ENCODE data around the gene KDM2B. TPM values are rescaled to one million over a fixed set of nuclear protein-coding genes. Genes with fewer than 3 reads are reported as not detected.
"Not testable (repeated sequence)": the region's sequence is repeated elsewhere in the genome, so short reads cannot be mapped to it uniquely, and the experiment has no call there.

Gene KDM2B
- total RNA-seq, 1 donor from 2014 or later = 23.8 TPM

DNA sequence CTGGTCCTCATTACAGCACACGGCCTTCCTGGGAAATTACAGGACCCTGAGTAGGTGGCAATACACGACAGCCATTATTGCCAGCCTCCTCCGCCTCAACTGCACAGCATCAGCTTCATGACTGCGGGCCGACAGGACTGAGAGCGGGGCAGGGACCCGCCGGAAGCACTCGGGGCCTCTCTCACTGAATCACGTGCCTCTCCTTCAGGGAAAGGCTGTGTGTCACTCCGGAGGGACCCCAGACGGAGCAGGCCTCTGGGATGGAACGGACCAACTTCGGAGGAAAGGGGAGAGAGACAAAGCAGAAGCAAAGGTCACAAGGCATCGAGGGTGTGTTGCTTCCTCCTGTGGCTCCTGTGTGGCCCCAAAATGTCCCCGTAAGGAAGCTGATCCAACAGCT lies 90.9 kb downstream of the KDM2B start:
- no peak for DNase-seq (ENCODE audit: low read depth)
- TF ChIP-seq CTCF (conservative IDR thresholded peaks at IDR 0.05; ENCODE audit: low read depth, low read length) = no peak
- H3K4me3 ChIP-seq (ENCODE audit: low read depth, low read length) = no peak overlapping the region

DNA sequence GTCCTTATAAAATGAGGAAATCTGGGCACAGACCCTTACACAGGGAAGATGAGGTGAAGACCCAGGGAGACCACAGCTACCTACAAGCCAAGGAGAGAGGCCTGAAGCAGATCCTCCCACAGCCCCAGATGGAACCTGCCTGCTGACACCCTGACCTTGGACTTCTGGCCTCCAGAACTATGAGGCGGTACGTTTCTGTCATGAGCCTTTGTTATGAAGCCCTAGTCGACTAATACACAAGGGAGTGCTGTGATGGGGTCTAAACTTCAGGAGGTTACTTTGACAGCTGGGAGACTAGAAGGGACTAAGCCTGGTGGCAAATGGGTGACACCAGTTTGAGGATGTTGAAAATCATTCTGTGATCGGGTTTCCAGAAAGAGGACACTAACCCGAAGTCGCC lies 95.9 kb downstream of the KDM2B start:
- TF ChIP-seq CTCF (conservative IDR thresholded peaks at IDR 0.05; ENCODE audit: low read depth, low read length) = no peak
- no peak for DNase-seq (ENCODE audit: low read depth)
- no peak overlapping the region for H3K4me3 ChIP-seq (ENCODE audit: low read depth, low read length)

GRCh38 chr12:121484564-121484963 lies 96.3 kb downstream of the KDM2B start:
- not testable (repeated sequence) for H3K4me3 ChIP-seq (ENCODE audit: low read depth, low read length); DNase-seq (ENCODE audit: low read depth)

GRCh38 chr12:121483949-121484348 lies 96.9 kb downstream of the KDM2B start:
- TF ChIP-seq CTCF (conservative IDR thresholded peaks at IDR 0.05; ENCODE audit: low read depth, low read length) = no peak
- DNase-seq (ENCODE audit: low read depth) = no peak
- no peak overlapping the region for H3K4me3 ChIP-seq (ENCODE audit: low read depth, low read length)

GRCh38 chr12:121476477-121476876 lies 104.3 kb downstream of the KDM2B start:
- no peak for DNase-seq (ENCODE audit: low read depth)
- no peak for TF ChIP-seq CTCF (conservative IDR thresholded peaks at IDR 0.05; ENCODE audit: low read depth, low read length)

GRCh38 chr12:121475279-121475678 lies 105.5 kb downstream of the KDM2B start:
- no peak for DNase-seq (ENCODE audit: low read depth)
- H3K4me3 ChIP-seq (ENCODE audit: low read depth, low read length) = no peak overlapping the region
- TF ChIP-seq CTCF (conservative IDR thresholded peaks at IDR 0.05; ENCODE audit: low read depth, low read length) = no peak

More at GRCh38 chr12:121476477-121476876, 104.3 kb downstream of the KDM2B start:
- H3K4me3 ChIP-seq (ENCODE audit: low read depth, low read length) = no peak overlapping the region

GRCh38 chr12:121472150-121472905 lies 108.5 kb downstream of the KDM2B start:
- no peak for DNase-seq (ENCODE audit: low read depth)
- no peak for TF ChIP-seq CTCF (conservative IDR thresholded peaks at IDR 0.05; ENCODE audit: low read depth, low read length)
- H3K4me3 ChIP-seq (ENCODE audit: low read depth, low read length) = no peak overlapping the region
